GM21360 (cell line): ENCODE data around the gene DGCR8.

ENCODE experiments used
- ATAC-seq: cut with Tn5 transposase; IDR thresholded peaks from one replicate; pipeline ENCODE4 v1.9.1; 2021; ENCODE audit warnings: mild to moderate bottlenecking, moderate library complexity; ENCODE audit not compliant: unreplicated experiment

Gene DGCR8

DNA sequence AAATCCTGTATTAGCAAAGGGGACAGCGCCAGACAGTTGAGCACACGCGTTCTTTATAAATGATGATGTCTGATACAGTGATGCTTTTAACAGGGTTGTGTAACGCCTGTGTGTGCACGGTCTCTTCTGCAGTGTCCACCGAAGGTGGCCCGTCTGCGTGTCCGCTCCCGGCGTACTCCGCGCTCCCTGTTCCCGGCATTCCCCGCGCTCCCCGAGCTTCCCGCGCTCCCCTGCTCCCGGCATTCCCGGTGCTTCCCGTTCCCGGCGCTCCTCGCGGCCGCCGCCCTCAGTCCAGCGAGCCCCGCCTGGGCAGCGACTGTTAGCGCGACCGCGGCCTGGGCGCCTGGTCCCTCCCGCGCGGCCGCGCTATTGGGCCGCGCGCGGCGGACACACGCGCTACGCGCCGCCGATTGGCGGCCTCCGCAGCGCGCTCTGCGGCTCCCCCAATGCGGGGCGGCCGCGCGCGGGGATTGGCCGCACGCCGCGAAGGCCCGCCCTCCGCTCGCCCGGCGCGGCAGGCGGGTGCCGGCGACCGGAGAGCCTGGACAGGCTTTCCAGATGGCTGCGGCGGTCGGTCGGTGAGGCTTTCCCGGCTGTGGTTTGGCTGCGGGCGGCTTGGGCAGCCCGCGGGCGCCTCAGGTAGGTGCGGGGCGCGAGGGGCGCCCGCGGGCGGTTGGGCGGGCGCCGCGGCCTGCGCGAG lies at the start of gene DGCR8:
TSS of gene DGCR8 (plus strand) at position 497 of the 700 bp plus-strand sequence. CDS start 5,723 bp downstream, outside the sequence.
- peak; percentile 76 for ATAC-seq

DNA sequence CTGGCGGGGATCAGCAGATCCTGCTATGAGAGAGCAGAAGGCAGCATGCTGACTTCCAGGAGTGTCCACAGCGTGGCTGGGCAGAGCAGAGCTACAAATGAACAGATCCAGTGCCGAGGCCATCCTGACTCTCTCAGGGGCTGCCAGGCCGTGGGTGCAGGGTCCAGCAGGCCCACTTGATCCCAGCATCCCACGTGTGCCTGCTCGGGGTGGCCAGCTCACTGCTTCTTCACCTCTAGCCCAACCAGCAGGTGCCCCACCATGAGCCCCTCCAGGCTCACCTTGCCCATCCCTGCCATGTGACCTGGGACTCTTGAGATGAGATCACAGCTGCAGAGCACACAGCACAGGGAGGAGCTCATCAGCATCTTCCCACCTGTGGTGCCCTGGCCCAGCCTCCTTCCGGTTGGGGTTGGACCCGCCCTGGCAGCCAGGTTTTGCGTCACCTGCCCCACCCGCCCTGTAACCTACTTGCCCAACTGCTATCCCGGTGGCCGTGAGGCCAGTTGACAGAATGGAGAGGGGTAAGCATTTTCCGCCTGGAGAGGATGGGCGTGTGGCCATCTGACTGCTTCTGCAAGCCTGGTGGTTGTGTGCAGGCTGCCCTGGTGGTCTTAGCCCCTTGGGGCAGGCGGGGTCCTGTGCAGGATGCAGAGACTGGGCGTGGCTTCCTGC lies 48.2 kb upstream of the DGCR8 start:
- ATAC-seq = no peak

DNA sequence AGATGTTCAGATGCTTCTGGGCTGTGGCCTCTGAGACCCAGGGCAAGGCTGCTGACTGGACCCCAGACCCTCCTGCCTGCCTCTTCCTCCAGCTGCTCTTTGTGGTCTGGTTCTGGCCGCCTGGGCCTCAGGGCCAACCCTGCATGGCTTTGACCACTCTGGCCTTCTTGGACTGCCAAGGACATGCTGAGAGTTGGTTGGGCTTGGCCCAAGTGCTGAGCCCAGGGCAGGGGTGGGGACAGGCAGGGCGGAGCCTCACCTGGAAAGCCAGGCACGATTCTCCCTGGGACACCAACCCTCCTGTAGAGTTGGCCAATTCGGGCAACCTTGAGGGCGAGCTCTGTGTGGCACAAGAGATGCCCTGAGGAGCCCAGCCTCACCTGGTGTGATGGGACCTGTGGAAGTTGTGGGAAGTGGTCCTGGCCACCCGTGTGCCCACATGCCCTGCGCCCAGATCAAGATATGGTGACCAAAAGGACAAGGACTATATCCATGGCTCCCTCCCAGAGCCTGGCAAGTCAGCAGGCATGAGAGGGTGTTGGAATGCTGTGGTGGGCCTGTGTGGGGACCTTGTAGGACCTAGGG lies 47.5 kb upstream of the DGCR8 start:
- ATAC-seq = no peak

DNA sequence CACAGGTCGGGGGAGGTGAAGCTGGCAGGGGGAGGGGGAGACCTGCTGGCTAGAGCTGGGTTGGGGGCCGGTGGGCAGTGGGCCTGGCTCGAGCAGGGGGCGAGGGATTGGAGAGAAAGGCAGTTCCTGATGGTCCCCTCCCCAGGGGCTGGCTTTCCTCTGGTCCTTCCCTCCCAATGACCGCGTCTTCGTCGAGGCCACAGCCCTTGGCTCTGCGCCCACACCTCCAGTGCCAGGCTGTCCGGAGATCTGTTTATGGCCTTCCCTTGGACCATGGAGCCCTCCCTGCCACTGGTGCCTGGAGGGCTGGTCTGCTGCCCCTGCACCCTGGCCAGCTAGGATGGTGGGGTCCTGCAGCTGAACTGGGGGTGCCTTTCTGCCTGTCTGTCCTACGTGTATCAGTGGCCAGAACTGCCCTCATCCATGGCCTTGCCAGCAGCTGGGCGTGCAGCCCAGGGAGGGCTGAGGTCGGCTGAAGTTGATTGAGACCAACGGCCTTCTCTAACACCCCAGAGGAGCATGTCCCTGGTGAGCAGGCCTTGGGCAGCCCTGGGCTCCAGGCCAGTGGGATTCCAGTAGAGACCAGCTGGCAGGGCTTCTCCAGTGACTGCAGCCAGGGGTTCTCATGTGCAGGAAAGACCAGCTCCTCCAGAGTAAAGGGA lies 46.9 kb upstream of the DGCR8 start:
- ATAC-seq = no peak

DNA sequence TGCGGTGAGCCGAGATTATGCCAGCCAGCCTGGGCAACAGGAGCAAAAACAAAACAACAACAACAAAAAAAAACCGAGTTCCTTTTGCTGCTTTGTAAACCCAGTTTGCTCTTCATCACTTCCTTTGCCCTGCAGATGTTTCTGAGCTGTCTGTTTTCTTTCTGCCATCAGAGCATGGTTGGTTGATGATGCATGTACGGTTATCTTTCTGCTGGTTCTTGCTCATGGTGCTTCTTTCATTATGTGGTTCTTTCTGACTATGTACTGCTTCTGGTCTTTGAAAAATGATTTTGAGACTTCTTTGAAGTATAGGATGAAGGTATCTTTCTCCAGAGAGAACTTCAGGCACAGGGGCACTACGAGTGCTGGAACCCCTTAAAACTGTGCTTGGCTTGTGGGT lies 45.9 kb upstream of the DGCR8 start:
- ATAC-seq = no peak

DNA sequence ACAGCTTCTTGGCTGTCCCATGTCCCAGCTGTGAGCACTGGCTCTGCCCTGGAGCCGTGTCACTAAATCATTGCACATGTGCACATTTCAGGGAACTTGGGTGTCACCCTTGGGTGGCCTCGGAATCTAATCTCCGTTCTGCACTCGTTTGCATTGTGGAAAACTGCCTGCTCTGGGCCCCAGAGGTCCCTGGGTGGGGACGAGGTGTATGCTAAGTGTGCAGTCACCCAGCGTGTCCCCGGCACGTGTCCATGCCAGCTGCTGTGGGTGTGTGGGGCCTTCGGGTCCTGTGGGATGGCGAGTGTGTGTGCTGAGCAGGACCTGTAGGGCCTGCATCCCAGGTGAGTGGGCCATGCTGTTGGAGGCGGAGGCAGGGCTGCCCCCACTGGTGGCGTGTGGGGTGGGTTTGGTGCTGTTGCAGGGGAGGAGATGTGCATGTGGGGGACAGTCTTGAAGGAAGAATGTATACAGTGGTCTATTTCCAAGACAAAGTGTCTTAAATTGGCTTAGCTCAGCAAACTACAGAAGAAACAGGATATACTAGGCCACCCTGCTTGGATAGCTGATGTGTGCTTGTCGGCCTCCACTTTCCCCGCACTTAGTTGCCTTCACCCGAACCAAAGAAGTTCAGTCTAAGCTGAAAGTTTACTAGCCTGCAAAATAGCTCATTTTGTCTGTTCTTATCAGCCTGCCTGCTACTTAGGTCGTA lies 44.5 kb upstream of the DGCR8 start:
- no peak for ATAC-seq

DNA sequence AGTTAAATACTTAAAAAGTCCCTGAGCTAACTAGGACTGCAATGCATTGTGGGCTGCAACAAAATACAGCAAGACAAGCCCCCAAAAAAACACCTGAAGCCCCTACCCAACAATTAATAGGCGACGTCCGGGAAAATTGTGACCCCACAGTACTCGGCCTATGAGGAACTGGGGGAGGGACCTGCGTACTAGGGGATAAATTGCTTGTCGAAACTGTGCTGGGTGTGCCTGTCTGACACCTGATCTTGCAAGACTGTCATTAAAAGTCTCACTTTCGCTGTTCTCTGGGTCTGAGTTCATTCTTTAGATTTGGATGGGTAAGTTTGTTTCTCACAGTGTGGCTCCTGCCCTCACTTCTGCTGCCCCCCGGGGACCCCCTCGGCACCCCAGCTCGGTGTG lies 44.0 kb upstream of the DGCR8 start:
- no peak for ATAC-seq

DNA sequence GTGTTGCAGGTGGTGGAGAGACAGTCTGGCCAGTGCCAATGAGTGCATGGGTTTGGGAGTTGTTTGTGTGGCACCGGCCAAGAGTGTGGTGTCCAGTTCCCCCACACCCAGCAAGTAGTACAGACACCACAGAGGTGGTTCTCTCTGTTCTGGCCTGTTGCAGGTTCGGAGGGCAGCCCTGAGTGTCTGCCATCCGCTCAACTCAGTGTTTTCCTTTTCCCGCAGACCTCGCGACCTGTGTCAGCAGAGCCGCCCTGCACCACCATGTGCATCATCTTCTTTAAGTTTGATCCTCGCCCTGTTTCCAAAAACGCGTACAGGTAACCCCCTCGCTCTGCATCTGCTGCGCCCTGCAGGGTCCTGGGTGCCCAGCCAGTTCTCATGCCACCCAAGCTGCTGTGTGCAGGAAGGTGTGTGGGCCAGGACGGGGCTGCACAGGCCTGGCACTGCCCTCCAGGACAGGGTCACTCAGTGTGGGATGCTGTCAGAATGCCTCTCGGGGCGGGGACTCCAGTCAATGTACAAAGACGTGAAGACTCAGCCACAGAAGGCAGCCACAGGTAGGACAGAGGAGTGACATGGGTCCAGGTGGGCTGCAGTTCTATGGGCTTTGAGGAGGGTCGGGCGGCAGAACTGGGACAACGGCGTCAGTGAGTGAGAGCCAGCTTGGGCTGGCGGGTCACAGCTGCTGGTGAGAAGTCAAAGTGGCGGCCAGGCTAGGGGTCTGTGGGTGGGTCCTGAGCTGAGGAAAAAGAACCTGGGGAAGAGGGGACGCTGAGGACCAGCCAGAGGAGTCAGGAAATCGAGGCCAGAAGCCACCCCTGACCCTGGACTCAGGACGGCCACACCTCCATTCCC lies 43.3 kb upstream of the DGCR8 start:
- no peak for ATAC-seq

DNA sequence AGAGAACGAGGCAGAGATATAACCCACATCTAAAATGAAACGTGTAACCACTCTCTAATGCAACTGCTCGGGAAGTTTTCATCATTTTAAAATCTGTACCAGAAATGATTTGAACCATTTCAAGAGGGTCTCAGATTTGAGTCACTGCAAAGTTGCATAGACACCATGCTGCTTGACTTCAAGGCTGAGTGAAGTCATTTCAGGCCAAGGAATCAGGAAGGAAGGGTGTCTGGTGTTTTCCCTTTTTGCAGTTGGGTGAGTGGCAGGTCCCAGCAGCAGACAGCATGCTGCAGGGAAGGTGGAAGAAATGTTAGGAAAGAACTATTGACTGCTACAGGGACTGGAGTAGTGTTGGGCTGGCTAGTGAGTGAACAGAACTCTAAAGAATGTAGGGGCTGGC lies 42.6 kb upstream of the DGCR8 start:
- no peak for ATAC-seq

DNA sequence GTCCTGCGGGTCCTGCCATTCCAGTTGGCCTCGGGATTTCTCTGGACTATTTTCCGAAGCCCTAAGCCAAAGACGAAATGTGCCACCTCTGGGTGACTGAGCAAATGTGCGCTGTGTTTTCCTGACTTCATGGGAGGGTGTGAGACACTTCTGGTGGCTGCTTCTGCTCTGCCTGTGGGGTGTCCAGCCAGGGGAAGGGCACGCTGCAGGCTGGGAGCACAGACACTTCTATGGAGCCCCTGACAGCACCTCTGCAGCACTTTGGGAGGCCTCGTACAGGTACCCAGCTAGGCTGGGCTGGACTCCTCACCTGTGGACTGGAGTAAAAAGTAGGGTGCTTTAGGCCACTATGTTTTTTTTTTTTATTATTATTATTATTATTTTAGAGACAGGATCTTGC lies 41.5 kb upstream of the DGCR8 start:
- no peak for ATAC-seq

DNA sequence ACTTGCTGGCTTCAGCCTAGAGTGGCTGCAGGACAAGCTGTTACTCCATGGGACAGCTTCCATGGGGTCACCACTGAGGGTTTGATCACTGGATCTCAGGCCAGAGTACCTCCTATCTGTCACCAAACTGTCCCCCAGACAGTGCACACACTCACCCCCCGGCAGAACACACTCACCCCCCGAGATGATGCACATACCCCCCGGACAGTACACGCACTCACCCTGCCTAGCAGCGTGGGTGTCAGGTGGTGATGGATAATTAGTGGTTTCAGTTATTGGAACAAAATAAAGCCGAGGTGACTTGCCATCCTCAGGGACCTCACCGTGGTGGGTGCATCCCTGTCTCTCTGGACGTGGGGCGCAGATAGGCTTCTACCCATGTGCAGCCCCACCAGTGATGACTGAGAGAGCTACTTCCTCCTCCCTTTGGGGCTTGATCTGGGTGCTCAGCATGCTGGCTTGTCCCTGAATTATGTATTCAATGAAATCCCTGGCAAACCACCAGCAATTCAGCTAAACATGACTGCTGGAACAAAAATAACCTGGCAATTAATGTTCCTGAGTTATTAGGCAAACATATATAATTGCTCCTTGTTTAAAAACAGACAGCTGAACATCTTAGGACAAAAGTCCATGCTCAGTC lies 40.2 kb upstream of the DGCR8 start:
- no peak for ATAC-seq

DNA sequence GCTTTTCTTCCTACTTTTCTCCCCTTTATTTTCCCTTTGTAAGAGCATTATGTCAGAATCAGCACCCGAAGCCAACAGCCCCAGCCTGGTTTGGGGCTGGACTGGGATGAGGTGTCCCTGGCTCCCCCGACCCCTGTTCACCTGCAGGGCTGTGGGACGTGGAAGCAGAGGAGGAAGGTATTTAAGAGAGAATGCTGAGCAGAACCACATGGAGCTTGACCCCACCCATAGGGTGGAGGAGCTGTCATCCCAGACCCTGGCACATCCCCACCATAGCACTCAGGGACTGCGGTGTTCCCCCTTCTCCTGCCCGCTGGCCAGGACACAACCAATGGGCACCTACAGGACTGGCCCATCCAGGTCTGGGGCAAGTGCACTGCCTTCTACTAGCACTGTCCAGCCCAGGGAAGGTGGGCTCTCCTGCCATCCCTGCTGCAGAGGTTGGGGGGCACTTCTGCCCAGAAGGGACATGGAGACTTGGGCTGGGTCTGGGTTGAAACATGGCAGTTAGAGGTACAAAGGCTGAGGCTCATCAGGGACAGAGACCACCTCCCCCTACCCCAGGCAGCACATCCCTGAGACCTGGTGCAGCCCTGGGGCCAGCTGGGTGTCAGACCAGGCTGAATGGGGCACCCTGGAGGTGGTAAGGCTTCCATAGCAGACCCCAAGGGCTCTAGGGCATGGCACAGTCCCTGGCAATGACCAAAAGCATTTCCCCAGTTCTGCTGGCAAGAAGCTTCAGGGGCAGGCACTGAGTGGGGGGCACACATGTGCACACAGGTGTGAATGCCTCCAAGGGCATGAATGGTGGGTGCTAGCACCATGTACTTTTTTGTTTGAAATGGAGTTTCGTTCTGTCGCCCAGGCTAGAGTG lies 39.5 kb upstream of the DGCR8 start:
- no peak for ATAC-seq

DNA sequence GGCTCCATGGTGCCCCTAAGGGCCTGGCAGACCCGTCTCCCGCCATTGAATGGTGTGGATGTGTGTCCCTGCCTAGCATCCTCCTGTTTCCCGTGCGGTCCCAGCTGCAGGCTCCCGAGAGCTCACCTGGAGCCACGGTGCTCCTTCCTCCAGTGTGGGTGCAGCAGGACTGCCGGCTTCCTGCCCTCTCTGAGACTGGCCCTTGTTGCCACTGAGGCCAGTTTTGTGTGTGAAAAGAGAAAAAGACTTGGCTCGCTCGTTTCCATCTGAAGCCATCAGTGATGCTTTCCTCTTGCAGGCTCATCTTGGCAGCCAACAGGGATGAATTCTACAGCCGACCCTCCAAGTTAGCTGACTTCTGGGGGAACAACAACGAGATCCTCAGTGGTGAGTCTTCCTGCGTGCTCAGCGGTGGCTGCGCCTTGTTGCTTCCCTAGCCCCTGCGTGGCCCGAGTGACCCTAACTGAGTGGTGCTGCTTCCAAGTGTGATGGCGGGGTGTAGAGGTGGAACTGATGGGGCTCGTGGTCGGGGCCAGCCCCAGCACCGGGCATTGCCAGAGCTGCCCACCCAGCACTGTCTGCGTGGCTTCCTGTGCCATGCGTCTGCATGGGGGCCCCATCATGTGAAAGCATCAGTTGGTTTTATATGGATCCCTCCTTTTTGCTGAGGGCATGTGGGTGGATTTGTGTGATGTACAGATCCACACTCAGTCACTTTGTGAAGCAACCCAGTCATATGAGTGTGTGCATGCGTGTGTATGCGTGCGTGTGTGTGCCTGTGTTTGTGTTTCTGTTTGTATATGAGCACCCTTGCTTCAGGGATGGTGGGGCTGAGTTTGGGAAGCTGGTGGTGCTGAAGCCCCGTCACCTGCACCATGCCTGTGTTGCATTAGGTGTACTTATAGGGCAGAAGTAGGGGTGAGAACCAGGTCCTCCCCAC lies 36.7 kb upstream of the DGCR8 start:
- ATAC-seq = no peak

DNA sequence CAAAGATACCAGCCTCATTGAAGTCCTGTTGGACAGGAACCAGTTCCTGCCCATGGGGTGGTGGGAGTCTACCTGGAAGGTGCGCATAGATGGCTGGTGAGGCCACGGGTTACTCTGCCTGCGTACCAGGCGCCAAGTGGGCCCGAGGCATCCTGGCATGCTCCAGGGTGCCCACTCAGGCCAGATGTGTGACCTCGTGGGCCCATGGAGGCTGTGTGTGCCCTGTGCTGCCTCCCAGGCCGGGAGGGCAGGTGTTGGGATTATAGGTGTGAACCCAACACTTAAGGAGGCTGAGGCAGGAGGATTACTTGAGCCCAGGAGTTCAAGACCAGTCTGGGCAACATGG lies 36.1 kb upstream of the DGCR8 start:
- ATAC-seq = no peak

DNA sequence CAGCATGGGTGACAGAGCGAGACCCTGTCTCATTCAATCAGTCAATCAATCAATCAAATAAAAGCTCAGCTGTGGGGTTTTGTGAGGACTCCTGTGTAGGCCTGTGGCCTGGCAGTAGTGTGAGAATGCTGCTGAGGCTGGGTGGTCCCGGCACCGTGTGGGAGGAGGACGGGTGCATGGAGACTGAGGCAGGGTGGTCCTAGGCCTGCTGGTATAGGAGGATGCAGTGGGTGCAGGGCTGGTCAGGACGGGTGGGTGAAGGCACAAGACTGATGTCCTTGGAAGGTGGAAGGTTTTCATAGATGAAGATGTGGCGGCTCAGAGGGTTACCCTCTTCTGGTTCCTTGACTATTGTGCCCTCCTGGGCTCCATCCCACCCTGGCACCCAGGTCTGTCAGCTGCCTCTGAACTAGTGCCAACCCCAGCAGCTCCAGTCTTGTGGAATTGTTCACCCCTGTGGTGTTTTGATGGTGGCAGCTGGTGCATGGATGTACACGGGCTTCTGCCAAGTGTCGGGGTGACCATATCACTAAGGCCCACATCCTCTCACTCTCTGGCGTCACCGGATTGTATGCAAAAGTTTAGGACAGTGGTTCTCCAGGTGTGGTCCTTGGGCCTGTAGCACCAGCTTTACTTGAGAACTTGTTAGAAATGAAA lies 35.4 kb upstream of the DGCR8 start:
- ATAC-seq = no peak

DNA sequence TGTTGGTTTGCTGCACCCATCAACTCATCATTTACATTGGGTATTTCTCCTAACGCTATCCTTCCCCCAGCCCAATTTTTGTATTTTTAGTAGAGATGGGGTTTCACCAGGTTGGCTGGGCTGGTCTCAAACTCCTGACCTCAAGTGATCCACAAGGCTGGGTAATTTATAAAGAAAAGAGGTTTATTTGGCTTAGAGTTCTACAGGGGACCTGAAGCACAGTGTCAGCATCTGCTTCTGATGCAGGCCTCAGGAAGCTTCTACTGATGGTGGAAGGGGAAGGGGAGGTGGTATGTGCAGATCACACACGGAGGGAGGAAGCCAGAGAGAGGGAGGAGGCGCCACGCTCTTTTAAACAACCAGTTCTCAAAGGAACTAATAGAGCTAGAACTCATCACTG lies 33.3 kb upstream of the DGCR8 start:
- no peak for ATAC-seq

DNA sequence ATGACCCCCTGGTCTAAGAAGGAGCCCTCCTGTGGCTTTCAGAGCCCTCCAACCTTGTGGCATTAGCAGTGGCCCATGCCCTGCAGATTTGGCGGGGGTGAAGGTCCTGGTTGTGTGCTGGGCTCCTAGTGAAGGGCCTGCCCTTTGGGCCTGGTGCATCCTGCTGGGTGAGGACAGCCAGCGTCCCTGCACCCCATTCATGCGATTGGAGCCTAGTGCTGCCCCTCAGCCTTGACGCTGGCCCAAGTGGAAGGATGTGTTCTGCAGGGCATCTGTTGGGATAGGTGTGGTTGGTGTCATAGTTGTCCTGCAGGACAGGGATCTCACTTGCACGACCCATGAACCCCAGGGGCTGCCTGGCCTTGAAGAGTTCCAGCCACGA lies 28.1 kb upstream of the DGCR8 start:
- no peak for ATAC-seq
